Activated naive CD4-positive, alpha-beta T cell treated with anti-CD3 and anti-CD28 coated beads for 36 hours (primary cell): ENCODE data around the gene OAF. TPM values are rescaled to one million over a fixed set of nuclear protein-coding genes. Genes with fewer than 3 reads are reported as not detected.
A peak's percentile ranks its signal among the peaks of the same experiment; 100 is the strongest.

ENCODE experiments used
- CTCF ChIA-PET: fragments of 350-600 bp; sonication (Branson Sonifier 250); formaldehyde crosslinking; loops from one replicate; lab custom pipeline; 2021; ENCODE audit warnings: antibody characterized with exemption; lab: Charles Lee
- DNase-seq: peaks from one replicate; pipeline ENCODE4 v3.0.0-alpha.2; 2020
- H3K27ac Mint-ChIP-seq: one replicate; pipeline ENCODE4 v1.8.0; 2021; ENCODE audit warnings: mild to moderate bottlenecking, mixed read lengths
- H3K27me3 Mint-ChIP-seq: one replicate; pipeline ENCODE4 v1.8.0; 2021; ENCODE audit warnings: low read depth, mixed read lengths
- H3K36me3 Mint-ChIP-seq: one replicate; pipeline ENCODE4 v1.8.0; 2021; ENCODE audit warnings: low read depth, mixed read lengths
- H3K4me1 Mint-ChIP-seq: one replicate; pipeline ENCODE4 v1.8.0; 2021; ENCODE audit warnings: low read depth, mixed read lengths
- H3K4me3 Mint-ChIP-seq: one replicate; pipeline ENCODE4 v1.8.0; 2021; ENCODE audit warnings: mild to moderate bottlenecking, moderate library complexity, mixed read lengths
- H3K9me3 Mint-ChIP-seq: one replicate; pipeline ENCODE4 v1.8.0; 2021; ENCODE audit warnings: mixed read lengths
- intact Hi-C: fragments of 100-400 bp; cut with micrococcal nuclease; formaldehyde crosslinking; loops from one replicate; pipeline ENCODE4 v1.15.1; 2023
- total RNA-seq, 2 experiments: library from RNA; stranded (reverse); gene quantifications; one replicate each; pipeline ENCODE4 v1.2.3, GENCODE V29; 2021

The OAF gene
- total RNA-seq, 2 experiments from 2014 or later, result 1.5 to 1.6 TPM

GRCh38 chr11:120229451-120230424 is 18.9 kb downstream of the OAF start:
- H3K9me3 Mint-ChIP-seq, result no peaks in the 10 kb centered on the region
- no peaks in the 10 kb centered on the region for H3K36me3 Mint-ChIP-seq
- CTCF ChIA-PET, result interaction anchor here (0.9 to 13.9 kb wide), 14 partner anchors 8 to 121 kb away, joined by 3 to 188 read pairs (median 4); partner anchors contain the start of gene POU2F3
- no peaks in the 10 kb centered on the region for H3K4me1 Mint-ChIP-seq
- H3K27me3 Mint-ChIP-seq, result peaks cover 8% of the 10 kb centered on the region
- H3K4me3 Mint-ChIP-seq, result no peak overlapping the region
- DNase-seq, result peak; percentile 59
- H3K27ac Mint-ChIP-seq, result no peak overlapping the region
- intact Hi-C loops, result loop anchor here (1.0 to 10.0 kb wide), 2 partner anchors 57 to 275 kb away; no protein-coding TSS in a partner anchor

- H3K9me3 Mint-ChIP-seq, result no peaks in the 10 kb centered on the region
- CTCF ChIA-PET, result interaction anchor here (1.3 to 13.9 kb wide), 10 partner anchors 14 to 122 kb away, joined by 3 to 188 read pairs (median 6); no protein-coding TSS in a partner anchor
- intact Hi-C loops, result loop anchor here (1.0 to 10.0 kb wide), 2 partner anchors 58 to 274 kb away; no protein-coding TSS in a partner anchor
- no peak overlapping the region for H3K27ac Mint-ChIP-seq
- peaks cover 10% of the 10 kb centered on the region for H3K27me3 Mint-ChIP-seq
- no peak for DNase-seq
- H3K4me1 Mint-ChIP-seq, result no peaks in the 10 kb centered on the region
- no peaks in the 10 kb centered on the region for H3K36me3 Mint-ChIP-seq
- no peak overlapping the region for H3K4me3 Mint-ChIP-seq
Measured at GRCh38 chr11:120230433-120231071, 19.7 kb downstream of the OAF start.

GRCh38 chr11:120231963-120232362 is 21.1 kb downstream of the OAF start:
- no peaks in the 10 kb centered on the region for H3K4me1 Mint-ChIP-seq
- DNase-seq, result no peak
- no peak overlapping the region for H3K27ac Mint-ChIP-seq
- no peak overlapping the region for H3K4me3 Mint-ChIP-seq
- peaks cover 18% of the 10 kb centered on the region for H3K27me3 Mint-ChIP-seq
- intact Hi-C loops, result loop anchor here (10.0 kb wide), 1 partner anchor 273 kb away; no protein-coding TSS in a partner anchor
- CTCF ChIA-PET, result interaction anchor here (0.8 to 13.9 kb wide), 3 partner anchors 60 to 68 kb away, joined by 3 to 188 read pairs (median 47); no protein-coding TSS in a partner anchor
- no peaks in the 10 kb centered on the region for H3K9me3 Mint-ChIP-seq
- H3K36me3 Mint-ChIP-seq, result no peaks in the 10 kb centered on the region

GRCh38 chr11:120233207-120233803 is 22.5 kb downstream of the OAF start:
- H3K27ac Mint-ChIP-seq, result no peak overlapping the region
- H3K4me3 Mint-ChIP-seq, result no peak overlapping the region
- no peaks in the 10 kb centered on the region for H3K4me1 Mint-ChIP-seq
- no peaks in the 10 kb centered on the region for H3K9me3 Mint-ChIP-seq
- peaks cover 29% of the 10 kb centered on the region for H3K27me3 Mint-ChIP-seq
- DNase-seq, result no peak
- intact Hi-C loops, result loop anchor here (10.0 kb wide), 1 partner anchor 271 kb away; no protein-coding TSS in a partner anchor
- CTCF ChIA-PET, result interaction anchor here (0.5 to 13.9 kb wide), 6 partner anchors 9 to 1021 kb away, joined by 3 to 188 read pairs (median 4); no protein-coding TSS in a partner anchor
- no peaks in the 10 kb centered on the region for H3K36me3 Mint-ChIP-seq

GRCh38 chr11:120235024-120235628 is 24.3 kb downstream of the OAF start:
- H3K4me1 Mint-ChIP-seq, result no peaks in the 10 kb centered on the region
- DNase-seq, result peak; percentile 83
- H3K27ac Mint-ChIP-seq, result no peak overlapping the region
- no peaks in the 10 kb centered on the region for H3K36me3 Mint-ChIP-seq
- intact Hi-C loops, result loop anchor here (1.0 to 10.0 kb wide), 4 partner anchors 68 to 450 kb away; no protein-coding TSS in a partner anchor
- CTCF ChIA-PET, result interaction anchor here (0.7 to 13.9 kb wide), 13 partner anchors 9 to 88 kb away, joined by 3 to 188 read pairs (median 5); no protein-coding TSS in a partner anchor
- no peak overlapping the region for H3K4me3 Mint-ChIP-seq
- peaks cover 39% of the 10 kb centered on the region for H3K27me3 Mint-ChIP-seq
- no peaks in the 10 kb centered on the region for H3K9me3 Mint-ChIP-seq

GRCh38 chr11:120236169-120237107 is 25.6 kb downstream of the OAF start:
- CTCF ChIA-PET, result interaction anchor here (0.7 to 13.9 kb wide), 10 partner anchors 8 to 76 kb away, joined by 3 to 188 read pairs (median 6); no protein-coding TSS in a partner anchor
- Mint-ChIP-seq H3K4me1 (no peaks in the 10 kb centered on the region), H3K27ac (no peak overlapping the region), H3K27me3 (peaks cover 52% of the 10 kb centered on the region), H3K9me3 (no peaks in the 10 kb centered on the region), H3K36me3 (no peaks in the 10 kb centered on the region), H3K4me3 (no peak overlapping the region)
- no peak for DNase-seq
- intact Hi-C loops, result loop anchor here (5.0 to 10.0 kb wide), 2 partner anchors 196 to 268 kb away; no protein-coding TSS in a partner anchor

- H3K27ac Mint-ChIP-seq, result no peak overlapping the region
- peaks cover 1% of the 10 kb centered on the region for H3K4me1 Mint-ChIP-seq
- peaks cover 70% of the 10 kb centered on the region for H3K27me3 Mint-ChIP-seq
- no peak overlapping the region for H3K4me3 Mint-ChIP-seq
- CTCF ChIA-PET, result interaction anchor here (2.2 to 13.9 kb wide), 2 partner anchors 10 to 61 kb away, joined by 5 to 188 read pairs; no protein-coding TSS in a partner anchor
- no peaks in the 10 kb centered on the region for H3K9me3 Mint-ChIP-seq
- intact Hi-C loops, result loop anchor here (5.0 to 10.0 kb wide), 2 partner anchors 193 to 266 kb away; no protein-coding TSS in a partner anchor
- H3K36me3 Mint-ChIP-seq, result no peaks in the 10 kb centered on the region
- no peak for DNase-seq
Measured at GRCh38 chr11:120238968-120239620, 28.3 kb downstream of the OAF start.

- intact Hi-C loops, result loop anchor here (5.0 to 10.0 kb wide), 3 partner anchors 192 to 1225 kb away; no protein-coding TSS in a partner anchor
- no peaks in the 10 kb centered on the region for H3K36me3 Mint-ChIP-seq
- no peak within 1 kb of the TSS for H3K27ac Mint-ChIP-seq
- H3K27me3 Mint-ChIP-seq, result peaks cover 64% of the 10 kb centered on the region
- no peaks in the 10 kb centered on the region for H3K9me3 Mint-ChIP-seq
- H3K4me1 Mint-ChIP-seq, result peaks cover 10% of the 10 kb centered on the region
- CTCF ChIA-PET, result interaction anchor here (2.2 to 13.9 kb wide), 2 partner anchors 11 to 60 kb away, joined by 5 to 188 read pairs; no protein-coding TSS in a partner anchor
- peak; percentile 30 for DNase-seq
- H3K4me3 Mint-ChIP-seq, result no peak within 1 kb of the TSS
Measured at GRCh38 chr11:120239713-120240640, 29.1 kb downstream of the OAF start, which contains the start of gene POU2F3. TSS of gene POU2F3 (plus strand) at chr11:120240140. CDS start at chr11:120240344, 204 bp downstream.

- CTCF ChIA-PET, result interaction anchor here (2.2 to 13.9 kb wide), 2 partner anchors 12 to 59 kb away, joined by 5 to 188 read pairs; no protein-coding TSS in a partner anchor
- intact Hi-C loops, result loop anchor here (10.0 kb wide), 1 partner anchor 1224 kb away; no protein-coding TSS in a partner anchor
Measured at GRCh38 chr11:120240866-120241265, 30.0 kb downstream of the OAF start.

More at GRCh38 chr11:120240866-120241265, 30.0 kb downstream of the OAF start:
- H3K27me3 Mint-ChIP-seq, result peaks cover 67% of the 10 kb centered on the region
- no peak overlapping the region for H3K27ac Mint-ChIP-seq
- no peaks in the 10 kb centered on the region for H3K36me3 Mint-ChIP-seq
- DNase-seq, result no peak
- H3K4me3 Mint-ChIP-seq, result no peak overlapping the region
- H3K4me1 Mint-ChIP-seq, result peaks cover 13% of the 10 kb centered on the region
- H3K9me3 Mint-ChIP-seq, result no peaks in the 10 kb centered on the region
